Measurements from ENCODE around the gene LTBP1.

Gene LTBP1

GRCh38 chr2:33202641-33203522, 256.1 kb downstream of the LTBP1 start:
- no peak for DNase-seq (ENCODE audit: low read depth in 2 of 2)

- no peak for DNase-seq (ENCODE audit: low read depth in 2 of 2)
Measured at GRCh38 chr2:33204945-33205344, 258.2 kb downstream of the LTBP1 start.

GRCh38 chr2:33205693-33206434, 259.1 kb downstream of the LTBP1 start:
- DNase-seq (ENCODE audit: low read depth in 2 of 2), result no peak

GRCh38 chr2:33207151-33207740, 260.5 kb downstream of the LTBP1 start:
- no peak for DNase-seq (ENCODE audit: low read depth in 2 of 2)

GRCh38 chr2:33208400-33208799, 261.6 kb downstream of the LTBP1 start:
- no peak for DNase-seq (ENCODE audit: low read depth in 2 of 2)

GRCh38 chr2:33209976-33210375, 263.2 kb downstream of the LTBP1 start:
- no peak for DNase-seq (ENCODE audit: low read depth in 2 of 2)

- DNase-seq (ENCODE audit: low read depth in 2 of 2), result no peak
Measured at GRCh38 chr2:33210626-33211025, 263.9 kb downstream of the LTBP1 start.

- DNase-seq (ENCODE audit: low read depth in 2 of 2), result no peak
Measured at GRCh38 chr2:33212151-33212550, 265.4 kb downstream of the LTBP1 start.

- no peak for DNase-seq (ENCODE audit: low read depth in 2 of 2)
Measured at GRCh38 chr2:33213244-33213643, 266.5 kb downstream of the LTBP1 start.

- DNase-seq (ENCODE audit: low read depth in 2 of 2), result no peak
Measured at GRCh38 chr2:33213648-33214047, 266.9 kb downstream of the LTBP1 start.

GRCh38 chr2:33214436-33214835, 267.7 kb downstream of the LTBP1 start:
- DNase-seq (ENCODE audit: low read depth in 2 of 2), result no peak

- DNase-seq (ENCODE audit: low read depth in 2 of 2), result no peak
Measured at GRCh38 chr2:33214857-33215256, 268.1 kb downstream of the LTBP1 start.

GRCh38 chr2:33215299-33215698, 268.5 kb downstream of the LTBP1 start:
- DNase-seq (ENCODE audit: low read depth in 2 of 2), result no peak

GRCh38 chr2:33215983-33216382, 269.2 kb downstream of the LTBP1 start:
- no peak for DNase-seq (ENCODE audit: low read depth in 2 of 2)

GRCh38 chr2:33216508-33217182, 269.9 kb downstream of the LTBP1 start:
- DNase-seq (ENCODE audit: low read depth in 2 of 2), result no peak

GRCh38 chr2:33217406-33217805, 270.7 kb downstream of the LTBP1 start:
- DNase-seq (ENCODE audit: low read depth in 2 of 2), result no peak

- DNase-seq (ENCODE audit: low read depth in 2 of 2), result no peak
Measured at GRCh38 chr2:33219114-33219513, 272.4 kb downstream of the LTBP1 start.

GRCh38 chr2:33219850-33220275, 273.1 kb downstream of the LTBP1 start:
- no peak for DNase-seq (ENCODE audit: low read depth in 2 of 2)

- no peak for DNase-seq (ENCODE audit: low read depth in 2 of 2)
Measured at GRCh38 chr2:33220533-33220932, 273.8 kb downstream of the LTBP1 start.

- no peak for DNase-seq (ENCODE audit: low read depth in 2 of 2)
Measured at GRCh38 chr2:33221046-33221784, 274.5 kb downstream of the LTBP1 start.

- DNase-seq (ENCODE audit: low read depth in 2 of 2), result no peak
Measured at GRCh38 chr2:33222309-33222708, 275.6 kb downstream of the LTBP1 start.

All from stimulated activated CD8-positive, alpha-beta memory T cell treated with anti-CD3 and anti-CD28 coated beads, Interleukin-7, amount 100 ng/mL, for 4 hours (primary cell).